Activated CD8-positive, alpha-beta memory T cell treated with anti-CD3 and anti-CD28 coated beads for 4 hours (primary cell): Measurements from ENCODE around the gene HDHD2.
A peak's percentile ranks its signal among the peaks of the same experiment; 100 is the strongest.

Experiments
- DNase-seq, 2 donors: peaks; one replicate each; pipeline ENCODE4 v3.0.0-alpha.2; 2020; ENCODE audit warnings: low read depth in 2 of 2

The HDHD2 gene

DNA sequence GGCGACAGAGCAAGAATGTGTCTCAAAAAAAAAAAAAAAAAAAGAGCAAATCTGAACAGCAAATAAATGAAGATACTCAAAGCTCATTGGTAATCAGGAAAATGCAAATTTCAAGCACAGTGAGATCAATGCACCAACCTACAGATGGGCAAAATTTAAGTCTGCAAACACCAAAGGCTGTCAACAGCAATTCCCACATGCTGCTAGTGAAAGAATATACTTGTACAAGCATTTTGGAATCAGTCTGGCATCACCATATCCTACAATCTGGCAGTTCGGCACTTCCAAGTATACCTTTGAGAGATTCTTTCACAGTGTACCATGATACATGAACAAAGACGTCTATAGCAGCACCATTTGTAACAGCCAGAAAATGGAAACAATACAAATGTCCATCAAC is 4.1 kb downstream of the HDHD2 start:
- DNase-seq = no peak

DNA sequence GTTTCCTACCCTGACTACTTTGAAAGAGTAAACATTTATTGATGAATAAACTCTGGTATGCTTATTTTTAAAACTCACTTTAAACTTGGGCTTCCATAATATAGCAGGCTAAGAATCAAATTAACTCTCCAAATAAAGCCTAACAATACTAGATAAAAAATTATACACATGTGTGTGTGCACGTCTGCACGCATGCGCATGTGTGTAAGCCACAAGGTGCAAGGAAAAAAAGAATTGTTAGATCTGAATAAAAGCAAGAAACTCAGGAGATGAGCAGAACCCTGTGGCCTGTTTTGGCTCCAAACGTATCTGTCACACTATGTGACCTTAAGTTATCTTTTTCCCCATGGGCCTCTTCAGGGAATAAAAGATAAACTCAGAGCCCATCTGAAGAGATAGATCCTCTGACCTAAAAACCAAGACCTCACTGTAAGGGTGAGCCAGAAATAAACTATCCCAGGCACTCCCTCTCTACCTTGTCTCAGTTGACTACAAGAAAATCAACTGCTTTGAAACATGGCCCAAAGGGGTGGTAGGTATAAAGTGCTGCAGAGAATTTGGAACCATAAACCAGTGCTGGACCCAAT is 6.3 kb downstream of the HDHD2 start:
- no peak for DNase-seq

DNA sequence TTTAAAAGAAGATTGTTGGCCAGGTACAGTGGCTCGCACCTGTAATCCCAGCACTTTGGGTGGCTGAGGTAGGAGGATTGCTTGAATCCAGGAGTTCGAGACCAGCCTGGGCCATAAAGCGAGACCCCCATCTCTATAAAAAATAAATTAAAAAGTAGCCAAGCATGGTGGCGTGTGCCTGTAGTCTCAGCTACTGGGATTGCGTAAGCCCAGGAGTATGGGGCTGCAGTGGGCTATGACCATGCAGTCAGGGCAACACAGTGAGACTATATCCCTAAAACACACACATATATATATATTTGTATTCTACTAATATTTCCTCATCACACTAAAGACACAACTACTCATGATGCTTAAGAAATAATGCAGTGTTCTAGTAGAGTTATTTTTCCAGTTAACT is 7.1 kb downstream of the HDHD2 start:
- DNase-seq = no peak

DNA sequence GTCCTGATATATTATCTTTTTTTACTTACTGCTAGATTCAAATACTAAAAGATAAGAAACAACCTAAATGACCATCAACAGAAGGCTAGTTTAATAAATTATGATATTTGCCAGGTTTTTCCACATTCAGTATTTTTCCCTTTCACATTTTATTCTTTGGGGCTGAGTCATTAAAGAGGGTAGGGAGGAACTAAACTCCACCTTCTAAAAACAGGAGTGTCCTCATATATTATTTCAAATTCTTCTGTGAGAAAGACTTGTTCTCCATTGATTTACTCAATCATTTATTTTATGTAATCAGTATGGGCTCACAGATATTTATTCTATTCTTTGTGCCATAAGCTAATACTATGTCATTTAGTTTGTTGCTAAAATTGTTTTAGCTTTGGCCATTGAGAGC is 9.0 kb downstream of the HDHD2 start:
- no peak for DNase-seq

DNA sequence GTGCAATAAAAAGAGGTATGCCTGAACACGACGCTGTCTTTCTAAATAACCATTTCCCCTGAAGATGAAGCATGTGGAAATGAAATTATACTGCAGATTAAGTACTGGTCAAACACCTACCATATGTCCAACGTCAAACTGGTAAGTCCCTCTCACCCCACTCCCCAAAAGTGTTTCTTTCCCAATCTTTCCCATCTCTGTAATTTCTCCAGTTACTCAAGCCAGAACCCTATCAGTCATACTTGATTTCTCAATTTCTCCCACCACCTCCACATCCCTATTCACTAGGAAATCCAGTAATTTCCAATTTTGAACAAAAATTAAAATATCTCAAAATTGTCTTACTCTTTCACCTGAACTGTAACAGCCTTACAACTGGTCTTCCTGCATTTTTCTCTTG is 29.2 kb downstream of the HDHD2 start:
- DNase-seq = no peak

DNA sequence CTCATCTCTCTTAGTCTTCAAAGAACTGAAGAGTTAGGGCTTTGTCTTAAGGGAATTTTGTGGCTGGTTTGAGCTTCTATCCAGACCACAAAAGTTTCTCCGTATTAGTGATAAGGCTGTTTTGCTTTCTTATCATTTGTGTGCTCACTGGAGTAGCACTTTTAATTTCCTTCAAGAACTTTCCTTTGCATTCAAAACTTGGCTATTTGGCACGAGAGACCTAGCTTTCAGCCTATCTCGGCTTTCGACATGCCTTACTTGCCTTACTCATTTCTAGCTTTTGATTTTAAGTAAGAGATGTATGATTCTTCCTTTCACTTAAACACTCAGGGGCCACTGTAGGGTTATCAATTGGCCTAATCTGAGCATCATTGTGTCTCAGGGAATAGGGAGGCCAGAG is 29.9 kb downstream of the HDHD2 start:
- no peak for DNase-seq

DNA sequence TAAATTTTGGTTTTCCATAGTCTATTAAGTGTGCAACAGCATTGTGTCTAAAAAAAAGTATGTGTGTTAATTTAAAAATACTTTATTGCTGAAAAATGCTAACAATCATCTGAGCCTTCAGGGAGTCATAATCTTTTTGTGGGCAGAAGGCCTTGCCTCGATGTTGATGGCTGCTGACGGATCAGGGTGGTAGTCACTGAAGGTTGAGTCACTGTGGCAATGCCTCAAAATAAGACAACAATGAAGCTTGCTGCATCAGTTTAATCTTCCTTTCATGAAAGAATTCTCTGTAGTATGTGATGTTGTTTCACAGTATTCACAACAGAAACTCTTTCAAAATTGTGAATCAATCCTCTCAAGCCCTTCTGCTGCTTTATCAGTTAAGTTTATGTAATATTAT is 31.3 kb downstream of the HDHD2 start:
- no peak for DNase-seq

DNA sequence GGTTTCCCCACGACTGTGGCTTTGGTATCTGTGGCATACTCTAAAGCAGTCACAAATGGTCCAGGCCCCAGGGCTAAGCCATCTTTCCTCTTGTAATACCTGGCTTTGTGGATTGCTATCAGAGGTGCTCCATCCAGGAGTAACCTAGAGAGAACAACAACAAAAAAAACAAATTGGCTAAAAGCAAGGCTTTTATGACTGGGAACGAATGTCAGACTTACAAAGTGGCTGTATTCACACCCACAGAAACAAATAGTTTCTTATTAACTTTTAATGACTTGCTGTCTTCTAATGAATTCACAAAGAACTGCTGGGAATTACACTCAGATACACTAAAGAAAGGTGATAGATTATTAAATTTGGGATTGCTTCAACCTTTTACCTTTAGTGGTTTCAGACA is 35.1 kb downstream of the HDHD2 start:
- DNase-seq = no peak

DNA sequence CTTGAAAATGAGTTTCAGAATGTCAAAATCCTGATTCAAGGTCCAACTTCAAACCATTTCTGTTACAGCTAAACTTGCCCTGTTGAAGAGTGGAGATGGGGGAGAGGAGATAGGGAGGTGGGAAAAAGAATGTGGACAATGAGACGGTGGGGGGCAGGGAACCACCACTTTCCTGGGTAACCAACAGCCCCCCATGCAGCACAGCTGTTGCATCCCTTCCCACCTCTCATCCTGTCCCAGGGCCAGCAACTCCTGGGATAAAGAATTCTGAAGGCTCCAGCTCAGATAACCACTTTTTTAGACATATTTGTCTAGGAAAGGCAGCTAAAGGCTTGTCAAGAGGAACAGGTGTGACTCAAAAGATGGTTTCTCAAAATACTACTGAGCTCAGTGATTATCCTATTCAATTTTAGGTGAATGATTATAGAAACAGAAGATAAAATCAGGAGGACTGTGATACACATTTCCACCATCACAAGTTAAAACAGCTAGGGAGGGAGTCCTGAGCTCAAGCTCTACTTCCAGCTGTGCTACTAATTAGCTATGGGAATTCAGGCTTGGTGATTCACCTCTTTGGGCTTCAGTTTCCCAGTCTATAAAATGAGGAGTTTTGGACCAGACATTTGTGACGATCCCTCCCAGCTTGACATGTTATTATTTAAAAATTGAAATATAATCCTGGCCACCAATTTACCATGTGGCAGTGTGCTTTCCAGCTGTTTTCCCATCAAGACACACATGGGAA is 36.3 kb downstream of the HDHD2 start:
- DNase-seq = no peak

DNA sequence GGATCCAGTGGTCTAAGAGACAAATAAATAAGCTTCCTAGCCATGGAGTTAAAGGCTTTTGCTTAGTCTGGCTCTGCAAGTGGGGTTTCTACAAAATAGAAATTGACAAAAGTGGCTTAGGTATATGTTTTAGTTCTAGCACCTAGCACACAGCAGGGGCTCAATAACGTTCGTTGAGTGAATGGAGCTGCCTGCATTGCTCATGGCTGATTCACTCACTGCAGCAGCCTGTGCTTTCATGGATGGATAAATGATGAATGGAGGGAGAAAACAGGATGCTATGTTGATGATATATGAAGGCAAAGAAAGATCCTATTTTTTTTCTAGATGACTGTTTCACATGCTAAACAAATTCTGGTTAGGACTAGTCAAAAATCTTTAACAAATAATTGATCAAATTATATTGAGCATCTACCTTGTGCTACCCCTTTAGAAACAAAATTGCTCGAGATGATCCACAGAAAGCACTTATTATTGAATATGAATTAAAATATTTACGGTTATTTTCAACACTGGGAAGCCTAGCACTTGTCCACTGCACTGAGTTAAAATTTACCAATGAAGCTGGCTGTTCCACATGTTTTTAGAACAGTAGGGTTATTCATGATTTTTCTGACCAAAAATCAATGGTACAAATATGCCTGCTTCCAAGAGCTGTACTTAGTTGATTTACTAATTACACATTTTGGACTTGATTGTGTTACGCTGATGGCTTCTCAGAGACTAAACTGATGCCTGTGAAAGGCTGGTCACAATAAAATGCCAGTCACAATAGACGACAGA is 39.6 kb downstream of the HDHD2 start:
- DNase-seq = no peak

DNA sequence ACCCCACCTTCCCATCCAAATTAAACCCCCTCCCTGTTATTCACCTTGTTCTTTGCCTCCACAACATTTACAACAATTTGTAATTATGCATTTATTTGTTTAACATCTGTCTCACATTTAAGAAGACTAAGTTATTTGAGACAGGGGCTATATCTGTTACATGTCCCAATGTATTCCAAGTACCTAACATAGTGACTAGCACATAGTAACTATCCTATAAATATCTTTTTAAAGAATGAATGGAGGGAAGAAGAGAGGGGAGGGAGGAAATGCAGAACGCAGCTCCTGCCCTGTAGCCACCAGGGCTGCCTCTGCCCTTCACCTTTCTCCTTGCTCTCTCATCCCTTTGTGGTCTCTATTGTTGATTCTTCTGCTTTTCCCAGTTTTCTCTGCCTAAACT is 40.6 kb downstream of the HDHD2 start:
- DNase-seq = no peak

DNA sequence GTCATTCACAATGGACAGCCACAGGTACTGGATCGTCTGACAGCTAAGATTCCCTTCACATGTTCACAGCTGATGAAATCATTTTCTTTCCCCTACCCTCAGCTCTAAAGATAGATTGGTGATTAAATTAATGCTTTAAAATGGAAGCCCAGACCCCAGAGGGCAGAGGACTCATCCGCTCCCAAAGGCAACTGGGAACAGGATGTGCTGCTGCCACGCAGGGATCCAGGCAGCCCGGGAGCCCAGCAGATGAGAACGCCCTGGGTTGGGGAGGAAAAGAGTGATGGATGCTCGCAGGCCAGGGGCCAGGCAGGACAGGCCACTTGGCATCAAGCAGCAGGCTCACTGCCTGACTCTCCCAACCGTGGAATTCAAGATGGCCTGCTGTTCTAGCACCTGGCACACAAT is 41.3 kb downstream of the HDHD2 start:
- DNase-seq = no peak

DNA sequence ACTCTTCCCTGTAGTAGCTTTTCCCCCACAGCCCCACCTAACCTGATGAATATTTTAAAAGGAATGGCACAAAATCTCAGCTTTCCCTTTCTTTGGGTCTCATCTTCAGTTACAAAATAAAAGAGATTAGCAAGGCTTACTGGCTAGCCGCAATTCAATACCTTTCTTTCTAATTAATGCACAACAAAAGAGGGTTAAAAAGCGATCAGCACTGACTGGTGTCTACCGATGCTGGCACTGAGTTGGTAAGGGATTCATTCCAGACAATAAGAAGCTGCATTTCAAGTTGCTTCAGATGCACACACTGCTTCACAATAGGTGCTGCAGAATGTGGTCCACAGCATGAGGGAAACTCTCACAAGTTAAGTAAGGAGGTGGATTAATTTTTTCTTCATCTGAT is 41.9 kb downstream of the HDHD2 start:
- DNase-seq = no peak

DNA sequence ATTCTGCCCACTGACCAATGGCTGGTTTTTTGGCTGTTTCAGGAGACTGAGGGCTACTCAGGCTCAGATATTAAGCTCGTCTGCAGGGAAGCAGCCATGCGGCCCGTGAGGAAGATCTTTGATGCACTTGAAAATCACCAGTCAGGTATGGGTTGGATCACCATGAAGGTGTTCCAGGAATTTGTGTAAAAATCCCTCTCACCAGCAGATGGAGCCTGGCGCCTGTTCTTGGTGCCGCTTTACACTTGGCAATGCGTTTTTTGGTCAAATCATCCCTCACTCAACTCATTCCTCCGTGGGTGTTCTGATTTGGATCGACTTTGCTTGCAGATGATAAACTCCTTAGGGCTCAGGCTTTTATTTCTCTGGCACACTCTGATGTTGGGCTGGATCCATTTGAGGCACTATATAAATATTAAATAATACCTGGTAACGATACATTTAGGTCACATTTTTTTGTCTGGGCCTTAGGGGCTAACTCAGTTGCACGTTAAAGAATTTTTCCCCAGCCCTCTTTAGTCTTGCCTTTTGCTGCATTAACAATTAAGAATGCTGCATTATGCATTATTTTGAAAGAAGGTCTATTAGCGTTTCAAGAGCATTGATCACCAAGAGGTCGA is 50.0 kb downstream of the HDHD2 start:
- peak; percentile 4 to 19 for DNase-seq

DNA sequence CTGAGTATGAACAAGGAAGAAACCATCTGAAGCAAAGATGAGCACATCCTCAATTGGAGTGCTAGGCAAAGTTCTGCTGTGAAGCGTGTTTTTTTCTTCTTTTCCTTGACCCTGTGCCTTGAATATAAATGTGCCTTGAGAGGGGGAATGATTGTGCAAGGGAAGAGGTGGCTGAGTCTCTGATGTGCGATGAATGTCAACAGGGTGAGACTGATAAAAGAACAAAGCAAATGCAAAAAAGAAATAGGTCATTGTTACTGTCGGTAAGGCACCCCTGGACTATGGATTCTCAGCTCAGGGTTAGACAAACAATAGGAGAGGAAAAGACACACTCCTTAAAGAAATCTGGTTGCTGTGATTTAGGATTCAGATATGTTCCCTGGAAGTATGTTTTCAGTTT is 54.5 kb downstream of the HDHD2 start:
- no peak for DNase-seq

DNA sequence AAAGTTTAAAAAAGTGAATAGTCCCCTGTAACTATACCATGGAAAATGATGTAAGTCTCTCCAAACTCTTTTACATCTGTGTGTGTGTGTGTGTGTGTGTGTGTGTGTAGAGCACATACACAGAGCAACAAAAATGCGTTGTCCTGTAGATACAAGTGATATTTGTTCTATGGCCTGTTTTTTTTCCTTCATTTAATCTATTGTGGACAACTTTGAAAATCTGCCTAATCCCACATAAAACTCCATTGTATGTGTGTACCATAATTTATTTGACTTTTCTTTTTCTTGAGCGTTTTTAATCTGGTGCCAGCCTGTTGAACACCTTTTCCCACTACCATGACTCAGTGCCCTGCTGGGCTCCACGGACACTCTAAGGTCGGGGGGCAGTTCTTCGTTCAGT is 62.6 kb downstream of the HDHD2 start:
- DNase-seq = no peak

DNA sequence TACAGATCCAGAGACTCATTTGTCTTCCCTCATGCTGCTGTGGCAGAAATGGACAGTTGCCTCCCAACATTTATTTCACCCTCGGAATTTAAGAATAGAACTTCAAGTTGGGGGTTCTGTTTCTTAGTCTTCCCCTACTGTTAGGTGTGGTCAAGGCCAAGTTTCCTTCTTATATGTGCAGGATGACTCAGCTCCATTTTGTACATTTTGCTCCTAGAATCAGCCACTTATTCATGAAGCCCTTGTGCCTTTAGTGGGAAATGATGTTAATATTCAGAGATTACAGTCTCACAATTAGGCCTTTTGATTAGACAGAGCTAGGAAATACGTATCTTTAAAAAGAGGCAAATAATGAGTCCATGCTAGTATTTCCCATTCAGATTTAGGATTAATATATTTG is 68.7 kb downstream of the HDHD2 start:
- DNase-seq = no peak

DNA sequence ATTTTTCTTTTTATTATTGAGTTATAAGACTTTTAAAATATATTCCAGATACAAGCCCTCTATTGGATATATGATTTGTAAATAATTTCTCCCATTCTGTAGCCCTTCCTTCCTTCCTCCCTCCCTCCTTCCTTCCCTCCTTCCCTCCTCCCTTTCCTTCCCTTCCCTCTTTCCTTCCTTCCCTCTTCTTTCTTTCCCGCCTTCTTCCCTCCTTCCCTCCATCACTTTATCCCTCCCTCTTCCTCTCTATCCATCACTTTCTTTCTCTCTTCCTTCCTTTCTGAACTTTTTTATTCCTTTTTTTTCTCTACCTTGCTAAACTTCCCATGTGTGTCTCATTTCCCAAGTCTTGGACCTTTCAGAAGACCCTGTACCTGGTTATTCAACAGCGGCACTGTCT is 69.4 kb downstream of the HDHD2 start:
- DNase-seq = no peak

DNA sequence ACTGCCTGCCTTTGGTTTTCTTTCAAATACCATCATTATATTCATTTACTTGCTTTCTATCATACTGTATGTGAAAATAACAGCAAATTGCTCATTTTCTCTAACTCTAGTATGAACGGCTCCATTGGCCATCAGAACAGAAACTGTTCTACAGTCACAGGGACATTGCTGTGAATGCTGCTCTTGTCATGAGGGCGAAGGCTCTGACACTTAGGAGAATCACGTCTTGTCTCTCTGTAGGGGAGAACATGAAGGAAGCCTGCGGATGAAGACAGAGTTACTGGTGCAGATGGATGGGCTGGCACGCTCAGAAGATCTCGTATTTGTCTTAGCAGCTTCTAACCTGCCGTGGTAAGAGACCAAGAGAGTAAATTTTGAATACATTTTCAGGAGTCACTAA is 73.2 kb downstream of the HDHD2 start:
- no peak for DNase-seq

DNA sequence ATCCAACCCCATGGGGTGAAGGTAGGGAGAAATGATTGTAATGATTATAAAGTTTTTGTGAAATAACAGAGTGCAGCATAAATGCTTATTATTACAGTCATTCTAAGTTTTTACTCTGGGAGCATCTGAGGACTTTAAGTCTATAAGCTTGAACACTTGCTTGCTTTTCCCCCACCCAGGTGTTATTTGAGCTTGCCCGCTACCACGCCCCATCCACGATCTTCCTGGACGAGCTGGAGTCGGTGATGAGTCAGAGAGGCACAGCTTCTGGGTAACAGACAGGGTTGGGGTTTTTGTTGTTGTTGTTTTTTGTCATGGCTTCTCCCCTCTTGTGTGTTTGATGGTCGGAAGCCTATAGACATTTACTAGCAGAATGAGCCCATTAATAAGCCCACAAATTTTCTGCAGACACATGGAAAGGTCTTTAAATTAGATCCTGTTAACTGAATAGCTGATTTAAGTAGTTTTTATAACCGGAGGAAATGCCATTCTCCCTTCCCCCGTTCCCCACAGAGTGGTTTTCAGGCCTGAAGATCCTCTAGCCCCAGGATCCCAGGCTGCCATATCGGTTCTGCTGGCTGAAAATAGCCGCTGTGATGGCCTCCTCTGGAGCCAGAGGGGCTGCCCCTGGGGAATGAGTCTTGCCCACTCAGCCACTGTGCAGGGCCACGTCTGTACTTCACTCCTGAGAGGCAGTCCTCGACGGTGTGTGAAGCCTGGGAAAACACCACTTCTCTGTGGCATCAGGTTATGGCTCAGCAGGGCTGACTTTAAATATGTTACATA is 75.0 kb downstream of the HDHD2 start:
- no peak for DNase-seq

DNA sequence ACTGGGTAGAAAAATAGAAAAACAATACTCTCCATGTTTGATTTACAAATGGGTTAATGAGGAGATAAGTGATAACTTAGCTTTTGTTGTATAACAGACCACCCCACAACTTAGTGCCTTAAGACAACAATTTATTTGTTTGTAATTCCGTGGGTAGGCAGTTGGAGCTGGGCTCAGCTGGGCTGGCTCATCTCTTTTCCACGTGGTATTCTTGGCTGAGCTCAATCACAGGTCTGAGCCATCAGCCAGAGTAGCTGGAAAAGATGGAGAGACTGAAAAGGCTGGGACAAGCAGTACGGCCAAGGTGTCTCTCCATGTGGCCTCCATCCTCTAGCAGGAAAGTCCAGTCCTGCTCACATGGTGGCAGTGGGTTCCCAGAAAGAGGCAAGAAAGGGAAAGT is 82.7 kb downstream of the HDHD2 start:
- DNase-seq = no peak

DNA sequence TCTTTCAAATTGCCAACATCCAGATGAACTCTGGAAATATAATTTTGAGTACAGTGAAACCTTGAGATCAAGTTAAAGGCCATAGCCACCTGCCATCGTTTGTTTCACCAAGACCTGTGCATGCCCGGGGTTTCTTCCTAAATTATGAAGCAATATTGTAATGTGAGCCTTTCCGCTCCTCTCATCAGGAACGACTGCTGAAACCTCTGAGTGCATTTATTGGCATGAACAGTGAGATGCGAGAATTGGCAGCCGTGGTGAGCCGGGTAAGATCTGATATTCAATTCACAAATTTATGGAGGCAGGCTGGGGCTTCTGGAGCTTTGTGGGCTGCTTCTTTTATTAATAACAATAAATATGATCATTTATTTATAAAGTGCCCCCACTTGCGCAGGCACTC is 87.2 kb downstream of the HDHD2 start:
- no peak for DNase-seq
